Measurements from ENCODE around the gene HAGHL.

DNA sequence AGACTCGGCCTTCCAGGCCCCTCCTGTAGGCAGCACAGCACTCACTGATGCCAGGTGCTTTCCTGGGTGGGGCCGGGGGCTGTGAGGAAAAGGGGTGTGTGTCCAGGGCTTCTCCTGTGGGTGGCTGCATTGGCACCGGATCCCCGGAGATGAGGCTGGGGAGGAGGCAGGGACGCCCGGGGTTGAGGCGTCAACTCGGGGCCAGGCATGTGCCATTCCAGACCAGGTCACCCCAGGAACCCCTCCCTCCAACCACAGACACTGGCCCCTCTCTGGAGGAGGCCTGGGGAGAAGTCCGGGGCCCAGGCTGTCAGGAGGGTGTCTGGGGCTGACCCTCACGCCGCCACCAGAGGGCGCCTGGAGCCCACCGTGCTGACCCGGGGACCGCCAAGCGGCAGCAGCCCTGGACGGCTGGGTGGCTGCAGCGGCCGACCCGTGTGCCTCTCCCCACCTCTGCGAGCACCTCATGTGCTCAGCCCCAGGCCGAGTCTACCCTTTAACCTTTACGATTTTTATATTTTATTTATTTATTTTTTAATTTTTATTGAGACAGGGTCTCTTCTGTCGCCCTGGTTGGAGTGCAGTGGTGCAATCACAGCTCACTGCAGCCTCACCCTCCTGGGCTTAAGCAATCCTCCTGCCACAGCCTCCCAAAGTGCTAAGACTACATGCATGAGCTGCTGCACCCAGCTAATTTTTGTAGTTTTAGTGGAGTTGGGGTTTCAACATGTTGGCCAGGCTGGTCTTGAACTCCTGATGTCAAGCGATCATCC is 15.2 kb upstream of the HAGHL start:
- TF ChIP-seq CTCF (IDR thresholded peaks at IDR 0.05): peak; percentile 82
- TF ChIP-seq EZH2 (IDR thresholded peaks at IDR 0.05): no peak
